ENCODE results near the gene USP54. TPM values are rescaled to one million over a fixed set of nuclear protein-coding genes. Genes with fewer than 3 reads are reported as not detected.

The USP54 gene
- total and polyA plus RNA-seq, 8 donors, result 54.8 to 122 (median 66.1) TPM

- Histone ChIP-seq H3K4me1 (no peaks in the 10 kb centered on the region), H3K9me3 (no peaks in the 10 kb centered on the region), H3K4me3 (no peak overlapping the region), H3K27ac (peak overlapping the region; percentile 3 to 15), H3K36me3 (no peaks in the 10 kb centered on the region), H3K27me3 (no peaks in the 10 kb centered on the region)
- DNase-seq, result peak in 2 of 4 donors; percentile 51 to 80
- ATAC-seq, result peak; percentile 95
- intact Hi-C loops (cut with DNase I), result no loop called here
- TF ChIP-seq, protein P1, sequence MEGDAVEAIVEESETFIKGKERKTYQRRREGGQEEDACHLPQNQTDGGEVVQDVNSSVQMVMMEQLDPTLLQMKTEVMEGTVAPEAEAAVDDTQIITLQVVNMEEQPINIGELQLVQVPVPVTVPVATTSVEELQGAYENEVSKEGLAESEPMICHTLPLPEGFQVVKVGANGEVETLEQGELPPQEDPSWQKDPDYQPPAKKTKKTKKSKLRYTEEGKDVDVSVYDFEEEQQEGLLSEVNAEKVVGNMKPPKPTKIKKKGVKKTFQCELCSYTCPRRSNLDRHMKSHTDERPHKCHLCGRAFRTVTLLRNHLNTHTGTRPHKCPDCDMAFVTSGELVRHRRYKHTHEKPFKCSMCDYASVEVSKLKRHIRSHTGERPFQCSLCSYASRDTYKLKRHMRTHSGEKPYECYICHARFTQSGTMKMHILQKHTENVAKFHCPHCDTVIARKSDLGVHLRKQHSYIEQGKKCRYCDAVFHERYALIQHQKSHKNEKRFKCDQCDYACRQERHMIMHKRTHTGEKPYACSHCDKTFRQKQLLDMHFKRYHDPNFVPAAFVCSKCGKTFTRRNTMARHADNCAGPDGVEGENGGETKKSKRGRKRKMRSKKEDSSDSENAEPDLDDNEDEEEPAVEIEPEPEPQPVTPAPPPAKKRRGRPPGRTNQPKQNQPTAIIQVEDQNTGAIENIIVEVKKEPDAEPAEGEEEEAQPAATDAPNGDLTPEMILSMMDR (IDR thresholded peaks at IDR 0.05), result no peak
These were observed 10.4 kb upstream of the USP54 start for GRCh38 chr10:73601486-73601921.

DNA sequence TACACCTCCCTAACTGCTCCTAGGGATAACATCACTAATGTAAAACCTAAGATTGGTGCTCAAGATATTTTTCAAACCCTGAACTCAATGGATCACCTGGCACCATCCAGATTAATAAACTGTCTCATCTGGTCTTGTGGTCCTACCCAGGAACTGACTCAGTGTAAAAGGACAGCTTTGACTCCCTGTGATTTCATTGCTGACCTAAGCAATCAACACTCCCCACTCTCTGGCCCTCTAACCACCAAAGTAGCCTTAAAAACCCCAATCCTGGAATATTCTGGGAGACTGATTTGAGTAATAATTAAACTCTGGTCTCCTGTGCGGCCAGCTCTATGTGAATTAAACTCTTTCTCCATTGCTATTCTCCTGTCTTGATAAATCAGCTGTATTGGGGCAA is 6.2 kb upstream of the USP54 start:
- ATAC-seq, result no peak
- intact Hi-C loops (cut with DNase I), result no loop called here

GRCh38 chr10:73593812-73594211 is 2.7 kb upstream of the USP54 start:
- Histone ChIP-seq H3K4me3 (no peak overlapping the region), H3K27ac (no peak overlapping the region), H3K27me3 (no peaks in the 10 kb centered on the region), H3K36me3 (no peaks in the 10 kb centered on the region), H3K4me1 (peaks cover 10 to 26% of the 10 kb centered on the region in 2 donors), H3K9me3 (no peaks in the 10 kb centered on the region)
- no peak for DNase-seq
- intact Hi-C loops (cut with DNase I), result no loop called here
- ATAC-seq, result no peak
- TF ChIP-seq, protein P1 (IDR thresholded peaks at IDR 0.05), result no peak

More for the DNA sequence above, 6.2 kb upstream of the USP54 start:
- H3K27me3 ChIP-seq, result no peaks in the 10 kb centered on the region
- no peaks in the 10 kb centered on the region for H3K4me1 ChIP-seq
- no peaks in the 10 kb centered on the region for H3K9me3 ChIP-seq
- H3K4me3 ChIP-seq, result no peak overlapping the region
- H3K36me3 ChIP-seq, result no peaks in the 10 kb centered on the region
- TF ChIP-seq, protein P1 (IDR thresholded peaks at IDR 0.05), result no peak
- no peak overlapping the region for H3K27ac ChIP-seq
- no peak for DNase-seq

- no peak for DNase-seq
- intact Hi-C loops (cut with DNase I), result no loop called here
- no peak overlapping the region for H3K4me3 ChIP-seq
- H3K9me3 ChIP-seq, result no peaks in the 10 kb centered on the region
- no peaks in the 10 kb centered on the region for H3K27me3 ChIP-seq
- H3K36me3 ChIP-seq, result no peaks in the 10 kb centered on the region
- TF ChIP-seq, protein P1 (IDR thresholded peaks at IDR 0.05), result no peak
- peak overlapping the region in 1 of 2 donors; percentile 47 for H3K27ac ChIP-seq
- H3K4me1 ChIP-seq, result peaks cover 10 to 28% of the 10 kb centered on the region in 2 donors
- ATAC-seq, result no peak
These were observed 2.0 kb upstream of the USP54 start for GRCh38 chr10:73593110-73593509.

DNA sequence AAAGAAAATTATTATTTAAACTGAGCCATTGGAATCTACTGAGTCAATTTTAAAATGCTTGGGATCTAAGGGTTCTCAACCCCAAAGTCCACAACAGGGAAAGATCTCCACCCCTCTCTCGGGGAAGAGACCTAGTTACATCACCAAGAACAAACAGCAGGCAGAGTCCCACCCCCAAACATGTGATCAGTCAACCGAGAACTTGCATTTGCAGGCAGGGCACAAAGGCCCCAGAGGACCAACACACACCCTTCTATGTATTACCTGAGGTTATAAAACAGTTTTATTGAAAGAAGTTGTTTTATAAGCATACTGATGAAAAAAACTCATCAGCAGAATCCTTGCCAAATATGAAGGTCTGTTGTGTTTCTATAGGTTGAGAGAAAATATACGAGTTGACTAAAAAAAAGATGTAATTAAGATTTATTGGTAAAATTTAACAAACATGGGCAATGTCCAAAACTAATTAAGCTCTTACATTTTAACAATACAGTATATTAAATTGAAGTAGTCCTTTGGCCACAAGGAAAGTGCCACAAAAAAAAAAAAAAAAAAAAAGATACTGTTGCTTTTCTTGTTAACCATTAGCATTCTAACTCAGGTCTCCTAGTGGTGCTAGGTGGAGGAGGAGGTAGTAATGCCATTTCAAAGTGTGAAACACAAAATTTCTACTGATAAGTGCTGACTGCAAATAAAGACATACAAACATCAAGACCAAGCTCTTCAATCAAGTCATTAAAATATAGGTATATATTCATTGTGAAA is 975 bp upstream of the USP54 start:
- Histone ChIP-seq H3K4me3 (no peak overlapping the region), H3K27ac (peak overlapping the region; percentile 71 to 80), H3K27me3 (no peaks in the 10 kb centered on the region), H3K4me1 (peaks cover 11 to 33% of the 10 kb centered on the region in 2 donors), H3K36me3 (no peaks in the 10 kb centered on the region), H3K9me3 (no peaks in the 10 kb centered on the region)
- TF ChIP-seq, protein P1 (IDR thresholded peaks at IDR 0.05), result no peak
- peak; percentile 93 for ATAC-seq
- intact Hi-C loops (cut with DNase I), result no loop called here
- DNase-seq, result peak in 3 of 4 donors; percentile 34 to 77 (median 76)
